GM18498 (cell line): ENCODE measurements around the gene BHMT.

Experiments
- ATAC-seq: cut with Tn5 transposase; IDR thresholded peaks from one replicate; pipeline ENCODE4 v1.9.1; 2021; ENCODE audit warnings: mild to moderate bottlenecking, moderate library complexity; ENCODE audit not compliant: unreplicated experiment

The BHMT gene, protein sequence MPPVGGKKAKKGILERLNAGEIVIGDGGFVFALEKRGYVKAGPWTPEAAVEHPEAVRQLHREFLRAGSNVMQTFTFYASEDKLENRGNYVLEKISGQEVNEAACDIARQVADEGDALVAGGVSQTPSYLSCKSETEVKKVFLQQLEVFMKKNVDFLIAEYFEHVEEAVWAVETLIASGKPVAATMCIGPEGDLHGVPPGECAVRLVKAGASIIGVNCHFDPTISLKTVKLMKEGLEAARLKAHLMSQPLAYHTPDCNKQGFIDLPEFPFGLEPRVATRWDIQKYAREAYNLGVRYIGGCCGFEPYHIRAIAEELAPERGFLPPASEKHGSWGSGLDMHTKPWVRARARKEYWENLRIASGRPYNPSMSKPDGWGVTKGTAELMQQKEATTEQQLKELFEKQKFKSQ

DNA sequence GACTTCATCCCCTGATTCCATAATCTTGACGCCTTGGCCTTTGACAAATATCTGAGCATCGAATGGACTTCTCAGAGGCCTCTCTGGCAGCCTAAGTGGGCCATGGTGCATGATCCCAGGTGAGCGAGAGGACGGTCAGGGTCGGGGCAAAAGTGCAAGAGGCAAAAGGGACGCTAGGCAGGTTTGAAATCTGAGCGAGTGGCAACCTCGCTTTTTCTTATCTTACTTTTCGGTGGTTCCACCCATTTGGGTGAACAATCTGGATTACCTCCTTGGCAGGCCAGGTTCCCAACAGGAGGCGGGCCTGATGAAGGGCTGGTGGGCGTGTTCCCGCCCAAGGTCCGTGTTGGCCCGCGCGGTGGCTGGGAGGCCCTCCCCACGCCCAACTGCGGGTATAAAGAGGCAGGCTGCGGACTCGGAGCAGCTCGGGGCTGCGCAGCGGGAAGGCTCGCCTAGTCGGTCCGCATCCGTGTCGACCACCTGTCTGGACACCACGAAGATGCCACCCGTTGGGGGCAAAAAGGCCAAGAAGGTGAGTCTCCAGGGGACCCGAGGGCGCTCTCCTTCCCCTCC lies at the start of gene BHMT:
Gene BHMT (plus strand): TSS at position 423 of the 573 bp plus-strand sequence. CDS start 77 bp downstream, at position 500.
- no peak for ATAC-seq

DNA sequence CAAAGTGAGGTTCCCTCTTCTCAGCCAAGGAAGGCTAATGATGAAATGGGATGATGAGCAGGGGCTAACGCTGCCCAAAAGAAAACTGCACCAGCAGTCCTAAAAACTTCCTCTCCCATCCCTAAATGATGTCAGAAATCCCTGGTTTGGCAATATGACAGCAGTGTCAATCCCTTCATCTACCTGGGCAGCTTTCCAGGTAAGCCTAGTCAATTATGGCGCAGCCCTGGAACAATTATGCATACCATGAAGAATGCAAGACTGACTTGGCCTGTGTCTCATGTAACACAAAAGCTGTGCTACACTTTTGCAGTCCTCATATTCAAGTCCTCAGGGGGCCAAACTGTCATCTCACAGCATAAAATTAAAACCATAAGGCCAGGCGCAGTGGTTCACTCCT lies 49.2 kb upstream of the BHMT start:
- no peak for ATAC-seq

DNA sequence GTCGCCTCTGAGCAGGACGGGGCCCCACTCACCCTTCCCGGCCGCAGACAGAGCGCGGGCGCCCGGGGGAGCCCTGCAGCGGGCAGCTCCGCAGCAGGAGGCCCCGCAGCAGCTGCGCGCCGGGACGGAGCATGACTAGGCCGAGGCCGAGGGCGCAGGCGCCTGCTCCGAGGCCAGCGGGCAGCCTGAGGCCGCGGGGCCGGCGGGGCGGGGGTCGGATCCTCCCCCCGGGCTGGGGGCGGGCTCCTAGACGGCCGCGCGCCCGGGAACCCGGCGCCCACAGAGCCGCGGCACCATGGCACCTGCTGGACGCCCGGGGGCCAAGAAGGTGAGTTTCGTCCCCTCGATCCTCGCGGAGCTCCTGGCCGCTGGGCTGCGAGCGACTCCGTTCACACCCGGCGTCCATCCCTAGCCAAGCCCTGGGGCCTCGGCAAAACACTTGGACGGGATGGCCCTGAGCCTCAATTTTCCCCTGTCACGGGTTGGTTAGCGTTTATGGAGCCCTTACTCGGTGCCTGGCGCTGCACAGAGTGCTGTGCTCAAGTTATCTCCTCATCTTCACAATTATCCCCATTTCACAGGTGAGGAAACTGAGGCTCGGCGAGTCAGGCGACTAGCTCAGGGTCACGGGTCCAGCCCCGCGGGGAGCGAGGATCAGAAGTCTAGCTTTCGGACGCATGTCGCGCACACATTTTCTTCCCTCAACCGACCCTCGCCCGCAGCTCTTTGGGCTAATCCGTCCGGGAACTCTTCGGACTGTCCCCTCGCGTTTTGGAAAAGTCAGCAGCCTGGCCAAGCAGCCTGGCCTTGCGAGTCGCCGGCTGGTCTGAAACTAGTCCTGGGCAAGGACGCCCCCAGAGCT lies 41.9 kb upstream of the BHMT start, which contains the start of the genes BHMT2 and DMGDH:
Gene BHMT2 (plus strand): TSS at position 280 of the 862 bp plus-strand sequence. CDS start 16 bp downstream, at position 296.
Gene DMGDH (minus strand): TSS at position 187 of the 862 bp plus-strand sequence. CDS start 54 bp downstream, at position 133.
- no peak for ATAC-seq

DNA sequence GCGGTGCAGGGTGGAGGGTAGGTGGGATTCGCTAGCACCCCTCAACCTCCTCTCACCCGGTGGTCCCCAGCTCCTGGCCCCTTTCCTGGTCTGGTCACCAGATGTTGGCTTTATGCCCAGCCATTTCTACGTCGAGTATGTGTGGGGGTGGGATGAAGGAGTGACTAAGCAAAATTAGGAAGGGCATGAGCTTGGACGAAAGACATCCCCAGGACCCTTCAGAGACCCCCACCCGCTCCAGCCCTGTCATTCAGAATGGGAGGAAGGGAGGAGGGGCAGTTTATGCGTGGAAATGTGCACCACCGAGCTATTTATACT lies 41.3 kb upstream of the BHMT start:
- ATAC-seq = no peak

DNA sequence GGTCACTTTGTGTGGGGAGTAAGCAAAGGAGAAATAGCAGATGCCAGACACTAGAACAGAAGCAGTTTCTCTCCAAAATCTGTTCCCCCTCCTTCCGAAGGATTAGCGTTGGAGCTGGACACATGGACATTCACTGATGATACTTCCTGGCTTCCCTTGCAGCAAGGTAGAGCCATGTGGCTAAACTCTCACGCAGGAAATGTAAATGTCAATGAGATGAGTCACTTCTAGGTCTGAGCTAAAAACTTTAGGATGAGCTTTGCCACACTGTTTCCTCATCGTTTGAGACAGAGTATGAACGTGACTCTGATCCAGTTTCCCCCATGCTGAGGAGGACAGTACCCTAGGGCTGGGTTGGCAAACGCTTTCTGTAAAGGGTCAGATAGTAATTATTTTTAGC lies 37.0 kb upstream of the BHMT start:
- no peak for ATAC-seq

DNA sequence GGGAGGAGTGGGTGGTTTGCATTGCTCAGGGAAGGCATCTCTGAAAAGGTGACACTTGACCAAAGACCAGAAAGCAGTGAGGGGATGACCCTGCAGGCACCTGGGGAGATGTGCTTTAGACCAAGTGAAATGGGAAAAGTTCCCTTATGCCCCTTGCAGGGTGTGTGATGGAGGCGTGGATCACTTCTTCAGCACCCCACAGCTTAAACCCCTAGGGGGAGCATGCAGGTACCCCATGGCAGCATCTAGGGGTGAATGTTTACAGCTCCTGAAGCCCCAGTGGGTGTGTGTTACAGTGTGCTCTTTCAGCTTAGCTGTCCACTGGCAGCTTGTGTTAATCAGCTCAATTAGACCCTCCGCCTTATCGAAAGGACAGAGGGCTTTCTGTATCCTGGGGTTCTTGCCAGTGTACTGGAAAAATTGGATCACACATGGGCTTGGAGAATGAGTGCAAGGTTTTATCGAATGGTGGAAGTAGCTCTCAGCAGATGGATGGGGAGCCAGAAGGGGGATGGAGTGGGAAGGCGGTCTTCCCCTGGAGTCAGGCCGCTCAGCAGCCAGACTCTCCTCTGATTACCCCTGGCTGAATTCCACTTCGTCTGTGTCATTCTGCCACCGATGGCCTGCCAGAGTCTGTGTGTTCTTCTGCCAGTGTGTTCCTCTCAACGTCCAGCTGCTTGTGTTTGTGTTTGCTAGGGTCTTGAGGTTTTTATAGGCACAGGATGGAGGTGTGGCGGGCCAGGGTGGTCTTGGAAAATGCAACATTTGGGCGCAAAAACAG lies 35.8 kb upstream of the BHMT start:
- ATAC-seq = no peak

DNA sequence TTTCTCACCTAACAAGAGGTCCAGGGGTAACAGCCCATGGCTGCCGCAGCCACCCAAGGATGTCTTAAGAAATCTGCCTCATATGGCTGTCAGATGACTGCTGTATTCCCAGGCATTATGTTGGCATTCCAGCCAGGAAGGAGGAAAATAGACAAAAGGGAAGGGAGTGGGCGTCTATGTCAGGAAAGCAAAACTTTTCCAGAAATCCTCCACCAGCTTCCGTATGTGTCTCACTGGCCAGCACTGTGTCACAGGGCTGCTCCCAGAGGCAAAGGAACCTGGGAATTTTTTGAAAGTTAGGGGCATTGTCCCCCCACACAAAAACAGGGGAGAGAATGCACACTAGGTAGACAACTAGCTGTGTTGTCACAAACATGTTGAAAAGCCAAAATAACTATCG lies 34.8 kb upstream of the BHMT start:
- ATAC-seq = no peak

DNA sequence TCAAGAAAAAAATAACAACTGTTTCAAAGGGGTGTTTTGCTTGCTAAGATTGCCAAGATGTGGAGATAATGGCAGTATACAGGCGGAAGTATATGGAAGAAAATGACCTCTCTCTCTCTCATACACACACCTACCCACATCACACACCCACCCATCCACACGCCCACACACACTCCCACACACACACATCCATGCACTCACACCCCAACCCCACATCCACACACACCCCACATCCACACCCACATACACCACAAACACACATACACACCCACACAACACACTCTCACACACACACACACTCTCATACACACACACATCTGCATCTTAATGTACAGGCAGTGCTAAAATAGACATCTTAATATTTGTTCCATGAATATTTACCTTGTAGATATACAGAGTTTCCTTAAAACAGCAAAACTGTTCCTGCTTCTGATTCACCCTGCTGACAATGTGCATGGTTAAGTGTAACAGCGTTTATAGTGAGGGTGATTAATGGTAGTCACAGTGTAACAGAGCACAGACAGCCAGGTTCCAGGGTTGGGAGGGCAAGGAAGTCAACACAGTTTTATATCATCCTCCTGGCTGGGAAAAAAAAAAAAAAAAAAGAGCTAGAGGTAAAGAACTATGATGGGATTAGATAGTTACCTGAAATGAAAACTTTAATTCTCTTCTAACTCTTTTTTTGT lies 33.8 kb upstream of the BHMT start:
- no peak for ATAC-seq

DNA sequence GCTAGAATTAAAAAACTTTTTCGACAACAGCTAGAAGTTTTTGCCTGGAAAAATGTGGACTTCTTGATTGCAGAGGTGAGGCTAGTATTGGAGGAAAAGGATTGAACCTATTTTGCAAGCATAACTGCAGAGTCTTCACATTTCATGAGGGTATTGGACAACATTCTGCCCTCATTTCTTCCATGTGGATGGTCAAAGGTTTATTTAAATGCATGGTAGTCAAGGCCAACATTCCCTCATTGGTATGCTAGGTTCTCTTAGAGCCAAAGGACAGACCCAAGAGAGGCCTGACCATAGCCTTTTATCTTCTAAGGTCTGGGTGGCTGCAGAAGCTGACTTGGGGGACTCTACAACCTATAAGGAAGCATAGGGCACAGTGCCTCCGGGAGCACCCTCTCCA lies 30.8 kb upstream of the BHMT start:
- no peak for ATAC-seq

DNA sequence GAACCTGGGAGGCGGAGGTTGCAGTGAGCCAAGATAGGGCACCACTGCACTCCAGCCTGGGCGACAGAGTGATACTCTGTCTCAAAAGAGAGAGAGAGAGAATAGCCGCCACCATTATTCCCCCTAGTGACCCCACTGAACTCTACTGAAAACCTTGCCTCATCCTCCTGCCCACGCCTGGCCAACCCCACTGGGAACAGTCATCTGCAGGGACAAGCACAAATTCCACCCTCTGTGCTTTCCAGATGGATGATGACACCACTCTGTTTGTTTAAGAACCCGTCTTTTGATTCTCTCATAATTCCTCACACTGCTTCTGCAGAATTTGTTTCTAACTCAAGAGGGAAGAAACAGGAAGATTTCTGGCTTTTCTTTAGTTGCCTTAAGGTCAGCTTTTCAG lies 29.8 kb upstream of the BHMT start:
- ATAC-seq = no peak

DNA sequence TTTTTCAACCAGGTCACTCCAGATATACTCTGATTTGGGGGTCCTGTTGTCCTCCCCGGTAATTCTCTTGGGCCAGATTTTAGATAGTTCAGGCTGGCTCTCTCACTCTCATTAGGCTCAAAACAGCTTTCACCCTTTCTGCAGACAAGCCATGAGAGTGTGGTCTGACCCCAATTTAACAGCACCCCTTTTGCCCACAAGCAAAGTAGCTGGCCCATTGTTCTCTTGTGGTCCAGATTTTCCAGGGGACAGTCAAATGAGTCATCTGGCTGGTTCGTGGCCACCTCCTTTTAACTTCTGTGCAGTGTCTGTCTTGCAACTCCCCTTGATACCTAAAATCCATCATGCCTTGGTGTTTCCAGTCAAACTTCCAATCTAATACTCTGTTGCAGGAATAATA lies 25.5 kb upstream of the BHMT start:
- no peak for ATAC-seq

DNA sequence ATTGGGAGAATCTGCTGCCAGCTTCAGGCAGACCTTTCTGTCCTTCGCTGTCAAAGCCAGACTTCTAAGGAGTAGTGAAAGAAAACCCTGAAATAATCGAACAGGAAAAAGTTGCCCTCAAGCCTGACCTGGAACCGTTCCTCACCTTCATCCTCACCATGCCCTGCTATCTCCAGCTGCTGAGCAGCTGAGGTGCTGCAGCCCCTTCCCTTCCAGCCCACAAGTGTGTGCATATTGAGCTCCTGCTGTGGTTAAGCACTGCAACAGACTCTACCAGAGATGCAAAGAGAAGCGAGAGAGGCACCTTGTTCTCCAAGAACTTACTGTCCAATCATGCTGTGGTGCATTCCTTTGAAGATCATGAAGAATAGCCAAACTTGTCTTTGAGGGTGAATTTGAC lies 23.1 kb upstream of the BHMT start:
- ATAC-seq = no peak

DNA sequence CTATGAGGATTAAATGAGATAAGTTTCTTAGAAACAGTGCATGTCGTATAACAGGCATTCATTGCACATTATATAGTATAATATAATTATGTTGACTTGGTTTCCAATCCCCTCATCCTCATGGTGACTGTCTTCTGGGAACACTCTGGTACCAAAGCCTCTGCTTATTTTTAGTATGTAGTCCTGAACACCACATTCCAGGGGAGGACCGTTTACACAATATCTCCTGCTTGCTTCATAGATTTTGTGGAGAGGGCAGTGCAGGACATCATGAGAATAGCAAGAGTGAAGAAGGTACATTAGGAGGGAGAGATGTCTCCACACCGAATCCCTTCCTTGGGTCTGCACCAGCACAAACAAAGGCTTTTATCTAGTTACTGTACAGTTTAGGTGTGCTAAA lies 20.5 kb upstream of the BHMT start:
- ATAC-seq = no peak

DNA sequence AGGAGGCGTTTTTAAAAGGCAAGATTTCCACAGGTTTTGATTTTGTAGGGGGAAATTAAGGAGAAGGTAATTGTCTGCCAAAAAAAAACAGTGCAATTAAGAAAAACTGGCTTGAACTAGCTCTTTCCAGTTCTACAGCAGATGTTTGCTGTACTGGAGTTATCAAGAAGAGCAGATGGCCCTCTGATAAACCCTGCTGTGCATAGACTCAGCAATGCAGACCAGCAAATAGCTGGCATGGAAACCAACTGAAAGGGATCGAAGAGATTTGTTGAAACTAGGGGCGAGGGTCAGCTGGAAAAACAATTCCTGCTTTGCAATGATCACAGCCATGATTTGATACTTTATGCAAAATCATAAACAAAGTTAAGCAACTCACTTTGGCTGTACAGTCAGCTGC lies 17.8 kb upstream of the BHMT start:
- ATAC-seq = no peak

DNA sequence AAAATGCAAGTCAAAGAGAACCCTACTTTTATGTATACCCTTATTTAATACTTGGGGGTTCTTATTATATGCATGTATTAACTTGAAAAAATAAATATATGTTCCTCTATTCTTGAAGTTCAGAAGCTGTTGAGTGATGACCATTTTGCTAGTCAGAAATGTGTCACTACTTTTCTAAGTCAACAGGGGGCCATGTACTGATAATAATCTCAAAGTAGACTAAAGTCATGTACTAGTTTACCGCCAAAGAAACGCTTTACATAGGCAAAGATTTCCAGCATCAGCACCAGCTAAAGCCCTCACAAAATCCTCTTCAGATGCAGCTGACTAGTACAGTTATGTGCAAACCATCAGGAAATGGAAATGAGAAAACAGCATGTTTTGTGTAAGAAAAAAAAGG lies 5.7 kb upstream of the BHMT start:
- no peak for ATAC-seq

DNA sequence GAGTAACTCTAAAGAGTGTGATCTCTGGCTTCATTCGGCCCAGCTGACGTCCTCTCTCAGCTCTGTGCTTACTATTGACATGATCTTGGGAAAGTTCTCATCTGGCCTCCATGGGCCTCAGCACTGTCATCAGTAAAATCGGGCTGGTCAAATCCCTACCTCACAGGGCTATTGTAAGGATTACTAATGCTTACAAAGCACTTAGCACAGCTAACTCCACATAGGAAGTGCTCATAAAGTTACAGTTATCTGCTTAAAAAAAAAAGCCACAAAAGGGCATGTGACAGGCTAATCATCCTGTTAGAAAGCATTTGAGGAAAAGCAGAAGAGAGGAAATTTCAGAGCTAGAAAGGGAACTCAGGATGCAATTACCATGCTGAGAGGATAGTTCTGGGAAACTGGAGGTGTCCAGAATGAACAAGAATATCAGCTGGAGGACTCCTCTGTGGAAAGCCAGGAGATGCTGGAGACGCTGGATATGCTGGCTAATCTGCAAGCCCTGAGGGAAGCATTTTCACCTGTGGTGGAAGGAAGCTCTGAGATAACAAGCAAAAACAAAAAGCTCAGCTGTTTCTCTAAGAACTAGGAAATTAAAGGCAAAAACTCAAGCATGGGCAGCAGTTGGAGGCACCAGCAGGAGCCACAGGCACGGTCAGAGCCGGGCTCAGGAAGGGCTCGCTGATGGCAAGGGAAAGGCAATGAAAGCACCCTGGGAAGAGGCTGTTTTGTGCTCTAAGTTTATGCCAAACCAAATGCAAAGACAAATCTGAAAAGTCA lies 4.4 kb upstream of the BHMT start:
- ATAC-seq = no peak

DNA sequence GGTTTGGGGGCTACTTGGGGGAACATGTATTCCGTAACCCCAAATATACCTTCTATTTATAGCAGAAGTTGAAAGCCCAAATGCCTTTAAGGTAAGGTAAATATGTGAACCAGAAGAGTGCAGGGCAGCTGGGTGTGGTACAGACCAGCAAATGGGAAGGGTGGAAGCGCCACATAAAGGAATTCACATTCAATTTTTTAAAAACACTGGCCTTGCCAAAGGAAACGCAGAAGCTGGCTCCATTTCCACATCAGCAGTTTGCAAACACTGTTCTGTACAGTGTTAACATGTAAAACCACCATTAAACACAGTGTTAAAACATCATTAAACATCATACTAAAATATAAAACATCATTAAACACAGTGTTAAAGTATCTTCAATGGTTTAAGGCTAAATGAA lies 3.5 kb upstream of the BHMT start:
- no peak for ATAC-seq

DNA sequence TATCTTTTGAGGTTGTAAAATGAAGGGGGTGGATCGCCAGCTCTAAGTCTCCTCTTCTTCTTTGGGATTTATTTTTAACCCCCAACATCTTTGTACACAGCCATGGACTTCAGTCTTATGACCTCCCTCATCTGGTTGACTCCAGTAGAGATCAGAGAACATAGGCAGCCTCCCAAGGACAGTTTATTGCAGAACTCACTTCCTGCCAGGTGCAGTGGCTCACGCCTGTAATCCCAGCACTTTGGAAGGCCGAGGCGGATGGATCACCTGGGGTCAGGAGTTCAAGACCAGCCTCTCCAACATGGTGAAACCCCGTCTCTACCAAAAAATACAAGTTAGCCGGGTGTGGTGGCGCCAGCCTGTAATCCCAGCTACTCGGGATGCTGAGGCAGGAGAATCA lies 2.8 kb upstream of the BHMT start:
- ATAC-seq = no peak
